HG02798 (cell line): ENCODE measurements around the gene CDH16.
A peak's percentile ranks its signal among the peaks of the same experiment; 100 is the strongest.
"Not testable (repeated sequence)": the region's sequence is repeated elsewhere in the genome, so short reads cannot be mapped to it uniquely, and the experiment has no call there.

Experiments
- ATAC-seq: cut with Tn5 transposase; IDR thresholded peaks from one replicate; pipeline ENCODE4 v1.9.1; 2021; ENCODE audit warnings: mild to moderate bottlenecking; ENCODE audit not compliant: unreplicated experiment, poor library complexity

The CDH16 gene

DNA sequence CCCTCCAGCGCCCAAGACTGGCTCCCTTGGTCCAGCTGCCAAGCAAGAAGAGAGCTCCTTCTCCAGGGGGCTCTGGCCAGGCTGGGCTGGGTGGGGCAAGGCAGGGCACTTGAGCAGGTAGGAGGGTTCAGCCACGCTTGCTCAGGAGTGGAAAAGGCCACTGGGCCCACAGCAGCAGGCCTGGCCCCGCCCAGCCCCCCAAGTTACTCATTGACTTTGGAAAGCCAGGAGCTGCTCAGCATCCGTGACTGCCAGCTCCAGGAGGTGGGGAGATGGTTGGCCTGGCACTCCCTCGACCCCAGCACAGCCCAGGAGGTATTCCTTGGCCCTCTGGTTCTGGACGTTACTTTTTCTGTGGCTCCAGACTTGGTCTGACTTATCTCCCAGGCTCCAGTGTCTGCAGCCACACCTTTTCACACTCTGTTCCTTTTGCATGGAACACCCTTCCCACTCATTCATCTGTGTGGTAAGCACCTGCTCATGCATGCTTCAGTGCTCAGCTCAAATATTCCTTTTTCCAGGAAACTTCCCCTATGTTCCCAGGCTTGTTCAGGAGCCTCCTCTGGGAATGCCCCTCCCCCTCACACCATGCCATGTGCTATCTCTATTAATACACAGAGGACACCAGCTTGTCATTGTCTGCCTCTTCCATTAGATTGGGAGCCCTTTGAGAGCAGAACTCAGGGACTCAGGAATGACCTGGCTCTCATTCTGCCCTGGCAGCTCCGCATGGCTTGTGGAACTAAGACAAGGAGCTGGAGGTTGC is at the start of gene CDH16:
CDH16 (minus strand) TSS at position 83 of the 766 bp plus-strand sequence. CDS start 820 bp downstream, outside the sequence.
- ATAC-seq = no peak

DNA sequence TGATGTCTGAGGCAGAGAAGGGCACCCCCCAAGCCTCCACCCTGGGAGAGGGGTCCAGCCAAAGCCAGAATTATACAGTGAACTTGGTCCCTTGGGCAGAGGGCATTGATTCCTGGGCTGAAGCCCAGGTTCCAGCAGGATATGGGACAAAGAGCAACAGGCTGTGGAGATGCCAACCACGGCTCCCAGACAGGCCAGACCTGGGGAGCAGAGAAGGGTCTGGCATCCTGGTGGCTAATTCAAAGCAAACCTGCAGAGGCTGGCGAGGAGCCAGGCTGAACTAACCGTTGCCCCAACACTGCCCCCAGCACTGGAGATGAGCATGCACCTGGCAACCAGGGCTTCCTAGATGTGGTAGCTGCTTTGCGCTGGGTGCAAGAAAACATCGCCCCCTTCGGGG is 45.4 kb upstream of the CDH16 start:
- no peak for ATAC-seq

DNA sequence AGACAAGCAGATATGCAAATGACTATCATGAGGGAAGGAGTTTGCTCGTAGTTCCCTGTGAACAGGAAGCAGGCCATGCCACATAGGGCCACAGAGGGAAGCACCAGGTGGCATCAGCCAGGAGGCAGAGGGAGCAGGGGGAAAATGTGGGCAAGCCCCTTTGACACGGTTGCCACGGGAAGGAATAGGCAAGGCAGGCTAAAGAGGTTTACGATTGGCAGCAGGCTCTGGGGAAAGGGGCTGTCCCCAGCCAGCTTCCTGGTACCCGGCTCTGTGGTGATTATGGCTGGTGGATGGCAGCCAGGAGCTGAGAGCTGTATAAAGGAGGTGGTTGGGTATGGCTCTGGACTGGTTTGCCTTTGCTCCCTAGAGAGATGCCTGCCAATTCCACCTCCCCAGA is 43.2 kb upstream of the CDH16 start:
- no peak for ATAC-seq

- peak; percentile 81 for ATAC-seq
Measured at GRCh38 chr16:66961065-66961744, 42.5 kb upstream of the CDH16 start, which contains the start of gene CES3. Gene CES3 (plus strand): TSS chr16:66961266. CDS start chr16:66961308, 42 bp downstream.

GRCh38 chr16:66960270-66960669 is 41.6 kb upstream of the CDH16 start:
- ATAC-seq = no peak

DNA sequence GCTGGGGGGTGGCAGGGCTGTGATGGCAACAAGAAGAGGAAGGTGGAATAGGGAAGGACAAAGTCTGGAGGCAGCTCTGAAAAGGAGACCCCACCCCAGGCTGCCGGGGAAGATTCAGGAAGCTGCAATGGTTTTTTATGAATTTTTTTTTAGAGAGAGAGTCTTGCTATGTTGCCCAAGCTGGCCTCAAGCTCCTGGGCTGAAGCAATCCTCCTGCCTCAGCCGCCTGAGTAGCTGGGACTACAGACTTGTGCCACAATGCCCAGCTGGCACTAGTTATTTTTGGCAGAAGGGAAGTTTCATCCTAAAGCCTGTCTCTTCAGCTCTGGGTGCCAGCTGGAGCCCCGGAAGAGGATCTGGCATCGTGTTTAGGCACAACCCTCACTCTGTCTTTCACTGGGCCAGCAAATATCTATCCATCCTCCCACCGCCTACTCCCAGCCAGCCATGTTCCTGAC is 41.0 kb upstream of the CDH16 start:
- no peak for ATAC-seq

GRCh38 chr16:66958857-66959703 is 40.4 kb upstream of the CDH16 start:
- ATAC-seq = no peak

DNA sequence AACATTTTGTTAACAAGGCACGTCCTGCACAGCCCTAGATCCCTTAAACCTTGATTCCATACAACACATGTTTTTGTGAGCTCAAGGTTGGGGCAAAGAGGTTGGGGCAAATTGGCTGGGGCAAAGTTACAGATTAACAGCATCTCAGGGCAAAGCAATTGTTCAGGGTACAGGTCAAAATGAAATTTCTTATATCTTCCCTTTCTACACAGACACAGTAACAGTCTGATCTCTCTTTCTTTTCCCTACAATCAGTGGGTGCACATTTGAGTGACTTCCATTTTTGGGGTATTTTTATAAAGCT is 37.4 kb upstream of the CDH16 start:
- ATAC-seq = not testable (repeated sequence)

DNA sequence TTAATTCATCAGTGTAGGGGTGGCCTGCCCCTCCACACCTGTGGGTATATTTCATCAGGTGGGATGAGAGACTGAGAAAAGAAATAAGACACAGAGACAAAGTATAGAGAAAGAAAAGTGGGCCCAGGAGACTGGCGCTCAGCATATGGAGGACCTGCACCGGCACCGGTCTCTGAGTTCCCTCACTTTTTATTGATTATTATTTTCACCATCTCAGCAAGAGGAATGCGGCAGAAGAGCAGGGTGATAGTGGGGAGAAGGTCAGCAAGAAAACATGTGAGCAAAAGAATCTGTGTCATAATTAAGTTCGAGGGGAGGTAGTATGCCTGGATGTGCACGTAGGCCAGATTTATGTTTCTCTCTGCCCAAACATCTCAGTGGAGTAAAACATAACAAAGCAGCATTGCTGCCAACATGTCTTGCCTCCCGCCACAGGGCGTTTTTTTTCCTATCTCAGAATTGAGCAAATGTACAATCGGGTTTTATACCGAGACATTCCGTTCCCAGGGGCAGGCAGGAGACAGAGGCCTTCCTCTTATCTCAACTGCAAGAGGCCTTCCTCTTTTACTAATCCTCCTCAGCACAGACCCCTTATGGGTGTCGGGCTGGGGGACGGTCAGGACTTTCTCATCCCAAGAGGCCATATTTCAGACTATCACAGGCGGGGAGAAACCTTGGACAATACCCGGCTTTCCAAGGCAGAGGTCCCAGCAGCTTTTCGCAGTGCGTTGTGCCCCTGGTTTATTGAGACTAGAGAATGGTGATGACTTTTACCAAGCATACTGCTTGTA is 36.9 kb upstream of the CDH16 start:
- ATAC-seq = not testable (repeated sequence)

DNA sequence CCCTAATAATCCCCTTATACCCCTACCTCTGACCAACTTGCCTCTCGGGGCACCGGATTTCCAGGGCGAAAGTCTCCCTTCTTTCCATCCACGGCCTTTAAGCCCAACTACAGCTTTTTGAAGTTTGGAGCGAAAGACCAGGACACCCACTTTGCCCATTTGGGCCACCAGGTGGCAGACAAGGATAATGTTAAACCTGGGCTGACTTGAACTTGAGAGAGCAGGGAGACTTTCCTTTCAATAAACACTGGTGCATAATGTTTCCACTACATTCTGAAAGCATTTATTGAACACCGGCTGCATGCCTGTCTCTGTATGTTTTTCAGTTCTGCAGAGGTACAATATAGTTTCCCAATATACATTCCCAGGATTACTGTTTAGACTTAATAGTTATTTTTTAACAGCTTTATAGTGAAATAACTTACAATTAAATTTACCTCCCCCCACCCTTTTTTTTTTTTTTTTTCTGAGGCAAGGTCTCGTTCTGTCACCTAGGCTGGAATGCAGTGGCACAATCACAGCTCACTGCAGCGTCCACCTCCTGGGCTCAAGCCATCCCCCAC is 35.5 kb upstream of the CDH16 start:
- ATAC-seq = no peak

- no peak for ATAC-seq
Measured at GRCh38 chr16:66953462-66954096, 34.9 kb upstream of the CDH16 start.

- ATAC-seq = no peak
Measured at GRCh38 chr16:66952430-66953110, 33.9 kb upstream of the CDH16 start.

DNA sequence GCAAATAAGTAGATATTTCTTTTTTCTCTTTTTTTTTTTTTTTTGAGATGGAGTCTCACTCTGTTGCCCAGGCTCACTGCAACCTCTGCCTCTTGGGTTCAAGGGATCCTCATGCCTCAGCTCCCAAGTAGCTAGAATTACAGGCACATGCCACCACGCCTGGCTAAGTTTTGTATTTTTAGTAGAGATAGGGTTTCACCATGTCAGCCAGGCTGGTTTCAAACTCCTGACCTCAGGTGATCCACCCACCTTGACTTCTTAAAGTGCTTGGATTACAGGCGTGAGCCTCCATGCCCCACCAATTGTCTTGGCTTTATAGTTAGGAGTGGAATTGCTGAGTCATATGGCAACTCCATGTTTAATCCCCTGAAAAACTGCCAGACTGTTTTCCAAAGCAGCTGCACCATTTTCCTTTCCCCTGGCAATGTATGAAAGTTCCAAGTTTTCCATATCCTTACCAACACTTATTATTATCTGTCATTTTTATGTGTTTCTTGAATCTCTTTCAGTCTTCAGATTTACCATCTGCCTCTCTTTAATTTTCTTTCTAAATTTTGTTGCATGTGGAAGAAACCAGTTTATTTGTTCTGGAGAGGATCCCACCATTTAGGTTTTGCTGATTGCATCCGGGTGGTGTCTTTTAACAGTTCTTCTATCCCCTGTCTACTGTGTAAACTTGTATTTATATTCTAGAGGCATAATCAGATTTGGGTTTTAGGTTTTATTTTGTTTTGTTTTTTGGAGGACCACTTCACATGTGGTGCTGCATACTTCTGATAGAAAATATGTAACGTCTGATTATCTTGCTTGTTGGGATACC is 32.5 kb upstream of the CDH16 start:
- ATAC-seq = no peak

GRCh38 chr16:66950437-66950836 is 31.8 kb upstream of the CDH16 start:
- no peak for ATAC-seq

GRCh38 chr16:66949472-66949871 is 30.8 kb upstream of the CDH16 start:
- no peak for ATAC-seq

- ATAC-seq = no peak
Measured at GRCh38 chr16:66948837-66949225, 30.1 kb upstream of the CDH16 start.

DNA sequence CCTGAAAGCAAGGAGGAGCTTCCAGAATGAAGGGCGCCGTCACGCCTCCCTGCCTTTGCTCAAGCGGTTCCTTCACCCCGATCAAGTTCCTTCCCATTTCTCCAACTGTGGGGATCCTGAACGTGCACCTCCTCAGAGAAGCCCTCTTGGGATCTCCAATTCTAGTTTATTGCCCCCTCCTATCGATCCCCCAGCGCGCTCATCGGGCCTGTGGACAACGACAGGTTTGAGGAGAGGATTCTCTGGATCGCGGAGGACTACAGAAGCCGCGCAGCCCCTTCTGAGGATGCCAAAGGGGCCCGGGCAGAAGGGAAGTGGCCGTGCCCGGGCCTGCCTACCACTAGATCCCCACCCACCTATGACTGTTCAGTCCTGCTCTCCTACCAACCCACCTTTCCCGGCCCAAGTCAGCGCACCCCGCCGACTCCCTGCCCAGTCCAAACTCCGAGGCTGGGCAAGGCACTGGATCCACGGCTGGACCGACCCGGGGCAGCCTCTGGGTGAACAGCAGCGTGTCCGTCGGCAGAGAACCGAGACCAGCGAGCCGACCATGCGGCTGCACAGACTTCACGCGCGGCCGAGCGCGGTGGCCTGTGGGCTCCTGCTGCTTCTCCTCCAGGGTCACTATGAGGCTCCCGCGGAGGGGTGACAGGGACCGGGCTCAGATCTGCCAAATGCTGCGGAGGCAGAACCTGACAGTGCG is 29.6 kb upstream of the CDH16 start:
- ATAC-seq = no peak
